Right lobe of liver (tissue), 6 donors: ENCODE results near the gene MUC5AC. TPM values are rescaled to one million over a fixed set of nuclear protein-coding genes. Genes with fewer than 3 reads are reported as not detected.

ENCODE experiments used
- ATAC-seq, 4 donors: fragments of 200-7000 bp; cut with Tn5 transposase; one replicate each; pipeline ENCODE4 v1.9.1; 2020; ENCODE audit warnings: mild to moderate bottlenecking in 4 of 4, moderate library complexity in 4 of 4
- DNase-seq, 3 donors: peaks; one replicate each; pipeline ENCODE4 v3.0.0-alpha.2; 2020
- H3K27ac ChIP-seq, 3 donors: fragments of 200-600 bp; one replicate each; pipeline ENCODE4 v1.8.0; 2022
- H3K27me3 ChIP-seq, 2 donors: fragments of 200-600 bp; one replicate each; pipeline ENCODE4 v1.8.0; 2022
- H3K36me3 ChIP-seq, 4 donors: fragments of 200-600 bp; sonication (generic) in 1 of 4; one replicate each; pipeline versions ENCODE4 v1.5.1 to v1.8.0; 2017 to 2022; ENCODE audit warnings: control low read depth in 1 of 4
- H3K4me1 ChIP-seq, 4 donors: fragments of 200-600 bp; sonication (generic) in 1 of 4; one replicate each; pipeline versions ENCODE4 v1.5.1 to v1.8.0; 2017 to 2022; ENCODE audit warnings: control low read depth in 1 of 4
- H3K4me3 ChIP-seq, 3 donors: fragments of 200-600 bp; one replicate each; pipeline ENCODE4 v1.8.0; 2022
- H3K9me3 ChIP-seq, 4 donors: fragments of 200-600 bp; sonication (generic) in 1 of 4; one replicate each; pipeline versions ENCODE4 v1.5.1 to v1.8.0; 2017 to 2022; ENCODE audit warnings: control low read depth in 1 of 4
- CTCF ChIP-seq, 4 donors: fragments of 200-600 bp in 3 of 4; fragments of 450-650 bp in 1 of 4; IDR thresholded peaks; one replicate each; pipeline versions ENCODE4 v1.5.1 to v1.8.0; 2016 to 2022; ENCODE audit warnings: antibody characterized with exemption in 4 of 4, mild to moderate bottlenecking in 2 of 4
- POLR2A ChIP-seq: fragments of 450-650 bp; IDR thresholded peaks from one replicate; pipeline ENCODE4 v1.6.1; 2017; ENCODE audit warnings: antibody characterized with exemption, mild to moderate bottlenecking
- WGBS: methylation state at CpG from one replicate; pipeline ENCODE4 v1.1.6; 2018; ENCODE audit warnings: low coverage, low lambda C conversion rate; ENCODE audit not compliant: insufficient coverage; ENCODE audit errors: missing lambda C conversion rate; 5-methylcytosine and 5-hydroxymethylcytosine counted together
- intact Hi-C, 2 donors: fragments of 100-400 bp; cut with DNase I; formaldehyde crosslinking; loops; one replicate each; pipeline versions ENCODE4 v1.11.2 to v1.14.1; 2022
- total RNA-seq, 6 experiments: library from RNA; depleted of rRNA in 2 of 6; stranded (reverse); fragments of >200 nt in 2 of 6; fragmentation: NEBNext Ultra II Directional in 3 of 6; extraction: Animal tissue kit (Norgen Biotek cat#: 25700) in 3 of 6; gene quantifications; one replicate each; pipeline versions ENCODE4 v1.1.0 to v1.2.4, GENCODE V29; 2016 to 2023
- donor health status: DM: no; HTN: yes; CAD: no.
- donor health status: DM: no; HTN: no; CAD: no.
- donor health status: DM: no; HTN: no; CAD: no.
- donor health status: DM: no; HTN: yes; CAD: no.
- donor health status: DM: no; HTN: yes; CAD: no.

Gene MUC5AC
- total RNA-seq, 6 experiments from 2014 or later = not detected

DNA sequence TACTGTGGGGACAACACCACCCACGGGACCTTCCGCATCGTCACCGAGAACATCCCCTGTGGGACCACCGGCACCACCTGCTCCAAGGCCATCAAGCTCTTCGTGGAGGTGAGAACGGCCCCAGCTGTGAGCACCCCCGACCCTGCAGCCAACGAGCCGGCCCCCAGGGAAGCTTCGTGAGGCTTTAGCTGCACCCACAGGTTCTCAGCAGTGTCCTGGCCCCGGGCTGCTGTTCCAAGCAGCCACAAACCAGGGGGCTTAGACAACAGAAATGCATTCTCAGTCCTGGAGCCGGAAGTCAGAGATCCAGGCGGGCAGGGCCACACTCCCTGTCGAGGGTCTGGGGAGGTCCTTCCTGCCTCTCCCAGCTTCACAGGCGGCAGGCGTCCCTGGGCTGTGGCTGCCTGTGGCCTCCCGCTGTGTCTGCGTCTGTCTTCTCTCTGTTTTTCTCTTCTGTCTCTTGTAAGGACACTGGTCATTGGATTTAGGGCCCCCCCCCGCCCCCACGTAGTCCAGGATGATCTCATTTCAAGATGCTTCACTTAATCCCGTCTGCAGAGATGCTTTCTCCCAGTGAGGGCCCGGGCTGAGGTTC lies 77.7 kb downstream of the MUC5AC start:
- 73% methylated on average over 11 of the region's 23 CpGs for WGBS
- H3K36me3 ChIP-seq = no peaks in the 10 kb centered on the region
- H3K4me3 ChIP-seq = no peak overlapping the region
- no peaks in the 10 kb centered on the region for H3K27me3 ChIP-seq
- ATAC-seq (no peak), DNase-seq (peak; percentile 9 to 50 (median 33))
- no peaks in the 10 kb centered on the region for H3K4me1 ChIP-seq
- no peak overlapping the region for H3K27ac ChIP-seq
- intact Hi-C loops = no loop called here
- no peak for TF ChIP-seq POLR2A
- no peak for TF ChIP-seq CTCF (IDR thresholded peaks at IDR 0.05)
- no peaks in the 10 kb centered on the region for H3K9me3 ChIP-seq

GRCh38 chr11:1235901-1236315 lies 78.2 kb downstream of the MUC5AC start:
- DNase-seq (peak in 2 of 3 donors; percentile 6 to 39), ATAC-seq (no peak)
- Histone ChIP-seq H3K27me3 (no peaks in the 10 kb centered on the region), H3K4me3 (no peak overlapping the region), H3K36me3 (no peaks in the 10 kb centered on the region), H3K27ac (no peak overlapping the region), H3K9me3 (no peaks in the 10 kb centered on the region), H3K4me1 (no peaks in the 10 kb centered on the region)
- TF ChIP-seq POLR2A = no peak
- TF ChIP-seq CTCF (IDR thresholded peaks at IDR 0.05) = no peak
- intact Hi-C loops = no loop called here
- 50% methylated on average over 2 of the region's 16 CpGs for WGBS

DNA sequence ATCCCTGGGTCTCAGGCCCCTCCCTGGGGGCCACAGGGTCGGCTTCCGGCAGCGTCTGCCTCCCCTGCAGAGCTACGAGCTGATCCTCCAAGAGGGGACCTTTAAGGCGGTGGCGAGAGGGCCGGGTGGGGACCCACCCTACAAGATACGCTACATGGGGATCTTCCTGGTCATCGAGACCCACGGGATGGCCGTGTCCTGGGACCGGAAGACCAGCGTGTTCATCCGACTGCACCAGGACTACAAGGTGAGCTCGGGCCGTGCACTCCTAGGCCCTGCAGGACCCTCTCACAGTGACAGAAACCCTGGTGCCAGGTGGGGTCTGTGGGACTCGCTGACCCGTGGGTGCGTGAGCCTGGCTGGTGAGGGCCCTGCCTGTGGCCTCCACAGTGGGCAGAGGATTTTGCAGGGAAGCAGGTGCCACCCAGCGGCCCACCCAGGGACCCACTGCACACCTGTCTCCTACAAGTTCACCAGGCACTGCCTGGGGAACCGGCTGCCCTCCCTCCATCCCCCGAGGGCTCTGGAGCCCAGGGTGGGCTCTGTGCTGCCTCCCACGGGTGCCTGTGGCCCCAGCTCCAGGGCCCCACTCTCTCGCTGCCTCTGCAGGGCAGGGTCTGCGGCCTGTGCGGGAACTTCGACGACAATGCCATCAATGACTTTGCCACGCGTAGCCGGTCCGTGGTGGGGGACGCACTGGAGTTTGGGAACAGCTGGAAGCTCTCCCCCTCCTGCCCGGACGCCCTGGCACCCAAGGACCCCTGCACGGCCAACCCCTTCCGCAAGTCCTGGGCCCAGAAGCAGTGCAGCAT lies 78.8 kb downstream of the MUC5AC start:
- ATAC-seq = no peak
- Histone ChIP-seq H3K4me3 (no peak overlapping the region), H3K4me1 (no peaks in the 10 kb centered on the region), H3K9me3 (no peaks in the 10 kb centered on the region), H3K36me3 (no peaks in the 10 kb centered on the region), H3K27ac (no peak overlapping the region), H3K27me3 (no peaks in the 10 kb centered on the region)
- intact Hi-C loops = no loop called here
- 89% methylated on average over 5 of the region's 37 CpGs for whole genome bisulfite sequencing
- TF ChIP-seq CTCF (IDR thresholded peaks at IDR 0.05) = no peak
- TF ChIP-seq POLR2A = no peak
- DNase-seq = peak in 2 of 3 donors; percentile 11 to 44

DNA sequence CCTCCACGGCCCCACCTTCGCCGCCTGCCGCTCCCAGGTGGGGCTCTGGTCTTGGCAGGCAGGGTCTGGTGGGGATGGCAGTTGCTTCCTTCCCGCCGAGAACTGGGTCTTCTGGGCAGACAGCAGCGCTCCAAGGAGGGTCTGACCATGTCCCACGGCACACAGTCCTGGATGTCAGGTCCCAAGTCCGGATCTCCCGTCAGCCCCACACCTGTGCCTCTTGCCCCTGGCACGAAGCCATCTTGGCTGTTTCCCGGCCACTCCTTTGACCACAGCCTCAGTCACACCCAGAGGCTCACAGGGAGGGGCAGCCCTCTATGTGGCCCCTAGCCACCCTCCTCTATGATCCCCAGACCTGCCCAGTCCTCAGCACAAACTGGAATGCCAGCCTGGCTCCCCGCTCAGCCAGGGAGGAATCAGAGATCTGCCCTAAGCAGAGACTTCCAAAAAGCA lies 79.4 kb downstream of the MUC5AC start:
- Histone ChIP-seq H3K9me3 (no peaks in the 10 kb centered on the region), H3K36me3 (no peaks in the 10 kb centered on the region), H3K4me1 (no peaks in the 10 kb centered on the region), H3K4me3 (no peak overlapping the region), H3K27ac (no peak overlapping the region), H3K27me3 (no peaks in the 10 kb centered on the region)
- TF ChIP-seq CTCF (IDR thresholded peaks at IDR 0.05) (no peak), POLR2A (no peak)
- intact Hi-C loops = no loop called here
- WGBS = 97% methylated on average over 6 of the region's 13 CpGs
- DNase-seq (peak in 1 of 3 donors; percentile 51), ATAC-seq (no peak)
